Measurements from ENCODE around the gene KLC3.

DNA sequence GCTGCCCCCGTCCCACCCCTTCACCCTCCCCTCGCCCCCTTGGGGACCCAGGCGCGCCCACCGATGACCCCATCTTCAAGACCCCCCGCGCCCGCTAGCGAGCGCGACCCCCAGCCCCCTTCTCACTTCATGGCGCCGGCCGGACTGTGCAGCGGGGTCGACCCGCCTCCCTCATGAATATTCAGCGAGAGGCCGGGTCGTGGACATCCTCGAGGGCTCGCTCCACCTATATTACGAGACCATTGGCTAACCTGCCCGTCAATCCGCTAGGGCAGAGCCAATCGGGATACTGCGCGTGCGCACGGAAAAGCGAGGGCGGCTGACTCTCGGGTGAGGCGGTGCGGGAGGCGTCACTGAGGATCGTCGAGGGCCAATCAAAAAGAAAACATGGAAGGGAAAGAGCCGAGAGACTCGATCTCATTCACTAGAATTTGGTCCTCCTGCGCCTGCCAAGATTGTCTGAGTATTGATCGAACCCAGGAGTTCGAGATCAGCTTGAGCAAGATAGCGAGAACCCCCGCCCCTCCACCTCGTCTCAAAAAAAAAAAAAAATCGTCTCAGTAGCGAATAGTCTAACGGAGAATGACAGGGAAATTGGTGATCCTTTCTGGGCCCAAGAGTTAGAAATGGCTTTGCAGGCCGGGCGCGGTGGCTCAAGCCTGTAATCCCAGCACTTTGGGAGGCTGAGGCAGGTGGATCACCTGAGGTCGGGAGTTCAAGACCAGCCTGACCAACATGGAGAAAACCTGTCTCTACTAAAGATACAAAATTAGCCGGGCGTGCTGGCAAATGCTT is 30.1 kb downstream of the KLC3 start, which contains the start of gene ERCC2:
- TF ChIP-seq, protein P1, sequence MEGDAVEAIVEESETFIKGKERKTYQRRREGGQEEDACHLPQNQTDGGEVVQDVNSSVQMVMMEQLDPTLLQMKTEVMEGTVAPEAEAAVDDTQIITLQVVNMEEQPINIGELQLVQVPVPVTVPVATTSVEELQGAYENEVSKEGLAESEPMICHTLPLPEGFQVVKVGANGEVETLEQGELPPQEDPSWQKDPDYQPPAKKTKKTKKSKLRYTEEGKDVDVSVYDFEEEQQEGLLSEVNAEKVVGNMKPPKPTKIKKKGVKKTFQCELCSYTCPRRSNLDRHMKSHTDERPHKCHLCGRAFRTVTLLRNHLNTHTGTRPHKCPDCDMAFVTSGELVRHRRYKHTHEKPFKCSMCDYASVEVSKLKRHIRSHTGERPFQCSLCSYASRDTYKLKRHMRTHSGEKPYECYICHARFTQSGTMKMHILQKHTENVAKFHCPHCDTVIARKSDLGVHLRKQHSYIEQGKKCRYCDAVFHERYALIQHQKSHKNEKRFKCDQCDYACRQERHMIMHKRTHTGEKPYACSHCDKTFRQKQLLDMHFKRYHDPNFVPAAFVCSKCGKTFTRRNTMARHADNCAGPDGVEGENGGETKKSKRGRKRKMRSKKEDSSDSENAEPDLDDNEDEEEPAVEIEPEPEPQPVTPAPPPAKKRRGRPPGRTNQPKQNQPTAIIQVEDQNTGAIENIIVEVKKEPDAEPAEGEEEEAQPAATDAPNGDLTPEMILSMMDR (IDR thresholded peaks at IDR 0.05) = no peak
- no peak for TF ChIP-seq EP300 (IDR thresholded peaks at IDR 0.05)
- TF ChIP-seq POLR2A (IDR thresholded peaks at IDR 0.05) = no peak
- TF ChIP-seq POLR2AphosphoS5 (IDR thresholded peaks at IDR 0.05) = peak in 2 of 4 donors; percentile 16 to 80

Data from sigmoid colon (tissue), 4 donors.